OCI-LY7 (cell line): ENCODE results near the gene CIZ1. TPM values are rescaled to one million over a fixed set of nuclear protein-coding genes. Genes with fewer than 3 reads are reported as not detected.

Source experiments
- BruUV-seq: library from RNA; stranded (reverse); fragments of 400-500 nt; replicated peaks from 2 replicates; lab custom pipeline; 2021; lab: Mats Ljungman, UMichigan
- CTCF ChIA-PET: fragments of 300-600 bp; sonication (Branson Sonifier 250); formaldehyde crosslinking; loops from one replicate; lab custom pipeline; 2022; ENCODE audit warnings: antibody characterized with exemption; ENCODE audit not compliant: unreplicated experiment; lab: Charles Lee
- POLR2A ChIA-PET: fragments of 300-600 bp; sonication (Branson Sonifier 250); formaldehyde crosslinking; loops from one replicate; lab custom pipeline; 2022; ENCODE audit warnings: antibody characterized with exemption; lab: Charles Lee
- DNase-seq: peaks from one replicate; pipeline ENCODE4 v3.0.0-alpha.2; 2015; ENCODE audit warnings: low spot score
- H2AFZ ChIP-seq: fragments of 200-600 bp; sonication (generic), shearing (Covaris generic); 2 replicates; pipeline ENCODE4 v1.6.1; 2014; ENCODE audit warnings: mild to moderate bottlenecking, antibody characterized with exemption, low read length, moderate library complexity
- H3K27ac ChIP-seq: fragments of 200-600 bp; sonication (generic); 2 replicates; pipeline ENCODE4 v1.5.1; 2014; ENCODE audit warnings: mixed run types, low read depth, mild to moderate bottlenecking, moderate library complexity, low read length, inconsistent platforms; ENCODE audit not compliant: poor library complexity, severe bottlenecking
- H3K36me3 ChIP-seq: fragments of 200-600 bp; sonication (generic); 2 replicates; pipeline ENCODE4 v1.6.1; 2014; ENCODE audit warnings: mild to moderate bottlenecking, antibody characterized with exemption, low read length, moderate library complexity, mixed read lengths; ENCODE audit not compliant: insufficient read depth
- H3K4me1 ChIP-seq: fragments of 200-600 bp; sonication (generic); 2 replicates; pipeline ENCODE4 v1.5.1; 2014; ENCODE audit warnings: mild to moderate bottlenecking, low read length; ENCODE audit not compliant: insufficient read depth, poor library complexity, severe bottlenecking
- H3K4me2 ChIP-seq: fragments of 200-600 bp; sonication (generic); 2 replicates; pipeline ENCODE4 v1.6.1; 2014; ENCODE audit warnings: mild to moderate bottlenecking, low read length
- H3K4me3 ChIP-seq: fragments of 200-600 bp; sonication (generic); 2 replicates; pipeline ENCODE4 v1.5.1; 2014; ENCODE audit warnings: mild to moderate bottlenecking, low read depth, low read length; ENCODE audit not compliant: poor library complexity, severe bottlenecking
- H3K79me2 ChIP-seq: fragments of 200-600 bp; sonication (generic); 2 replicates; pipeline ENCODE4 v1.6.1; 2016; ENCODE audit warnings: low read depth, mild to moderate bottlenecking, low read length, moderate library complexity, mixed read lengths; ENCODE audit not compliant: insufficient read depth
- H3K9me2 ChIP-seq: fragments of 200-600 bp; sonication (generic); 2 replicates; pipeline ENCODE4 v1.6.1; 2016; ENCODE audit warnings: mild to moderate bottlenecking, low read length, mixed read lengths; ENCODE audit not compliant: insufficient read depth
- H3K9me3 ChIP-seq: fragments of 200-600 bp; sonication (generic); 2 replicates; pipeline ENCODE4 v1.6.1; 2014; ENCODE audit warnings: mild to moderate bottlenecking, mixed run types, low read length, mixed read lengths
- H4K20me1 ChIP-seq: fragments of 200-600 bp; sonication (generic); 2 replicates; pipeline ENCODE4 v1.6.1; 2014; ENCODE audit warnings: mild to moderate bottlenecking, antibody characterized with exemption, low read length, moderate library complexity, mixed read lengths; ENCODE audit not compliant: insufficient read depth
- CTCF ChIP-seq: fragments of 200-600 bp; sonication (generic); conservative IDR thresholded peaks from 2 replicates; pipeline ENCODE4 v1.5.1; 2014; ENCODE audit warnings: mild to moderate bottlenecking, antibody characterized with exemption, low read length, moderate library complexity, mixed read lengths
- EZH2phosphoT487 ChIP-seq: fragments of 200-600 bp; sonication (generic); IDR thresholded peaks from 2 replicates; pipeline ENCODE4 v1.6.1; 2018; ENCODE audit warnings: low read depth, borderline replicate concordance, mild to moderate bottlenecking, mixed run types, antibody characterized with exemption, low read length, moderate library complexity, mixed read lengths
- intact Hi-C: fragments of 100-400 bp; cut with micrococcal nuclease; formaldehyde crosslinking; loops from one replicate; pipeline ENCODE4 v1.10.0; 2022; ENCODE audit not compliant: unreplicated experiment
- total RNA-seq, 2 experiments: library from RNA; depleted of rRNA in 1 of 2; stranded (reverse); fragments of >200 nt in 1 of 2; shearing (Covaris generic) in 1 of 2; gene quantifications; 2 replicates each; pipeline ENCODE4 v1.2.3, GENCODE V29; 2014 to 2022

Gene CIZ1
- total RNA-seq, 2 experiments from 2014 or later = 45.4 to 121 TPM

- POLR2A ChIA-PET = interaction anchor here (0.5 kb wide), 1 partner anchor 83 kb away, joined by 4 read pairs; no protein-coding TSS in a partner anchor
- no peaks in the 10 kb centered on the region for H3K79me2 ChIP-seq
- no peaks in the 10 kb centered on the region for H3K9me3 ChIP-seq
- H3K9me2 ChIP-seq = no peaks in the 10 kb centered on the region
- CTCF ChIA-PET = no interaction called here
- no peak overlapping the region for H3K27ac ChIP-seq
- TF ChIP-seq CTCF (no peak), EZH2phosphoT487 (no peak)
- intact Hi-C loops = no loop called here
- no peak overlapping the region for H2AFZ ChIP-seq
- H3K36me3 ChIP-seq = no peaks in the 10 kb centered on the region
- no peak for DNase-seq
- H3K4me2 ChIP-seq = no peak overlapping the region
- no peak overlapping the region for H3K4me3 ChIP-seq
- no TSS peak for BruUV-seq
- peaks cover 10% of the 10 kb centered on the region for H3K4me1 ChIP-seq
- H4K20me1 ChIP-seq = no peaks in the 10 kb centered on the region
These were observed 25.6 kb upstream of the CIZ1 start for GRCh38 chr9:128216781-128217553.

GRCh38 chr9:128215491-128216409 lies 24.4 kb upstream of the CIZ1 start:
- Histone ChIP-seq H3K4me1 (peaks cover 10% of the 10 kb centered on the region), H3K36me3 (no peaks in the 10 kb centered on the region), H4K20me1 (no peaks in the 10 kb centered on the region), H3K9me2 (no peaks in the 10 kb centered on the region), H3K9me3 (no peaks in the 10 kb centered on the region), H3K79me2 (no peaks in the 10 kb centered on the region), H3K27ac (no peak overlapping the region), H3K4me3 (no peak overlapping the region), H3K4me2 (no peak overlapping the region), H2AFZ (no peak overlapping the region)
- ChIA-PET POLR2A (no interaction called here), CTCF (no interaction called here)
- no TSS peak for BruUV-seq
- intact Hi-C loops = no loop called here
- no peak for DNase-seq
- TF ChIP-seq CTCF (no peak), EZH2phosphoT487 (no peak)
